ENCODE measurements around the gene LY86.

GRCh38 chr6:6650839-6651238, 62.3 kb downstream of the LY86 start:
- TF ChIP-seq CTCF (IDR thresholded peaks at IDR 0.05) = no peak
- TF ChIP-seq POLR2A (IDR thresholded peaks at IDR 0.05) = no peak

Measured in thyroid gland (tissue), 4 donors.